ENCODE results near the gene SLC6A4.
"Not testable (repeated sequence)": the region's sequence is repeated elsewhere in the genome, so short reads cannot be mapped to it uniquely, and the experiment has no call there.

Gene SLC6A4

GRCh38 chr17:30148376-30148775, 87.1 kb downstream of the SLC6A4 start:
- no peak overlapping the region for H3K27ac ChIP-seq
- TF ChIP-seq CTCF (conservative IDR thresholded peaks at IDR 0.05) (no peak), ZFX (IDR thresholded peaks at IDR 0.05) (no peak)

GRCh38 chr17:30147860-30148259, 87.6 kb downstream of the SLC6A4 start:
- H3K27ac ChIP-seq: not testable (repeated sequence)

All from C4-2B (cell line).